ENCODE results near the gene PDE4D. TPM values are rescaled to one million over a fixed set of nuclear protein-coding genes. Genes with fewer than 3 reads are reported as not detected.

Gene PDE4D
- total RNA-seq, 1 donor from 2014 or later, result 44.8 TPM

DNA sequence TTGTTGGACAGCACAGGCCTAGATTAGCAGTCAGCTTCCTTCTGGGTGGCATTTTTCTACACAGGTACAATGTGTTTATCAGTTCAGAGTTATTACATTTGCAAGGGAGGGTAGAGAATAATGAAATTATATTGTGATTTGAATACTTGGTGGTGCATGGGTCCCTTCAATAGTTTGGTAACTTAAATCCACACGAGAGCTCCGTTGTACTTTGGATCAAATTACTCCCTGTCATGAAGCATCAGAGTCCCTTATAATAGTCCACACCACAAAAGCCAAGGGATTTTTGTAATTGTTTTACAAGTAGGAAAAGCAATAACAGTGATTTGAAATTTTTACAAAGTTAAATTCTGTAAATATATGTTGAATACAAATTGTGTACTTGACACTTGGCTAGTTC is 552.4 kb downstream of the PDE4D start:
- no peak overlapping the region for H3K27ac ChIP-seq
- no peak for DNase-seq (ENCODE audit: low spot score in 2 of 2)
- no peak overlapping the region for H3K4me3 ChIP-seq
- no peaks in the 10 kb centered on the region for H3K27me3 ChIP-seq
- intact Hi-C loops (cut with DNase I), result no loop called here
- no peaks in the 10 kb centered on the region for H3K36me3 ChIP-seq
- no peaks in the 10 kb centered on the region for H3K9me3 ChIP-seq
- H3K4me1 ChIP-seq, result no peaks in the 10 kb centered on the region
- TF ChIP-seq, protein P1, sequence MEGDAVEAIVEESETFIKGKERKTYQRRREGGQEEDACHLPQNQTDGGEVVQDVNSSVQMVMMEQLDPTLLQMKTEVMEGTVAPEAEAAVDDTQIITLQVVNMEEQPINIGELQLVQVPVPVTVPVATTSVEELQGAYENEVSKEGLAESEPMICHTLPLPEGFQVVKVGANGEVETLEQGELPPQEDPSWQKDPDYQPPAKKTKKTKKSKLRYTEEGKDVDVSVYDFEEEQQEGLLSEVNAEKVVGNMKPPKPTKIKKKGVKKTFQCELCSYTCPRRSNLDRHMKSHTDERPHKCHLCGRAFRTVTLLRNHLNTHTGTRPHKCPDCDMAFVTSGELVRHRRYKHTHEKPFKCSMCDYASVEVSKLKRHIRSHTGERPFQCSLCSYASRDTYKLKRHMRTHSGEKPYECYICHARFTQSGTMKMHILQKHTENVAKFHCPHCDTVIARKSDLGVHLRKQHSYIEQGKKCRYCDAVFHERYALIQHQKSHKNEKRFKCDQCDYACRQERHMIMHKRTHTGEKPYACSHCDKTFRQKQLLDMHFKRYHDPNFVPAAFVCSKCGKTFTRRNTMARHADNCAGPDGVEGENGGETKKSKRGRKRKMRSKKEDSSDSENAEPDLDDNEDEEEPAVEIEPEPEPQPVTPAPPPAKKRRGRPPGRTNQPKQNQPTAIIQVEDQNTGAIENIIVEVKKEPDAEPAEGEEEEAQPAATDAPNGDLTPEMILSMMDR (IDR thresholded peaks at IDR 0.05), result no peak

DNA sequence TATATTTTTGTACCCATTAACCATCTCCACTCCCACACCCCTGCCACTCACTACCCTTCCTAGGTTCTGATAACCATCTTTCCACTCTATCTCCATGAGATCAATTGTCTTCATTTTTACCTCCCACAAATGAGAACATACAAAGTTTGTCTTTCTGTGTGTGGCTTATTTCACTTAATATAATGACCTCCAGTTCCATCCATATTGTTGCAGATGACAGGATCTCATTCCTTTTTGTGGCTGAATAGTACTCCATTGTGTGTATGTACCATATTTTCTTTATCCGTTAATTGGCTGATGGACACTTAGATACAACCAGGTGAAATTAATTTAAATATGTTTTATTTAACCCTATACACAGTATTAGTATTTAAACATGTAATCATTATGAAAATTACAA is 552.9 kb downstream of the PDE4D start:
- intact Hi-C loops (cut with DNase I), result no loop called here
- DNase-seq (ENCODE audit: low spot score in 2 of 2), result no peak
- Histone ChIP-seq H3K27ac (no peak overlapping the region), H3K27me3 (no peaks in the 10 kb centered on the region), H3K9me3 (no peaks in the 10 kb centered on the region), H3K4me1 (no peaks in the 10 kb centered on the region), H3K36me3 (no peaks in the 10 kb centered on the region), H3K4me3 (no peak overlapping the region)
- TF ChIP-seq, protein P1 (IDR thresholded peaks at IDR 0.05), result no peak

DNA sequence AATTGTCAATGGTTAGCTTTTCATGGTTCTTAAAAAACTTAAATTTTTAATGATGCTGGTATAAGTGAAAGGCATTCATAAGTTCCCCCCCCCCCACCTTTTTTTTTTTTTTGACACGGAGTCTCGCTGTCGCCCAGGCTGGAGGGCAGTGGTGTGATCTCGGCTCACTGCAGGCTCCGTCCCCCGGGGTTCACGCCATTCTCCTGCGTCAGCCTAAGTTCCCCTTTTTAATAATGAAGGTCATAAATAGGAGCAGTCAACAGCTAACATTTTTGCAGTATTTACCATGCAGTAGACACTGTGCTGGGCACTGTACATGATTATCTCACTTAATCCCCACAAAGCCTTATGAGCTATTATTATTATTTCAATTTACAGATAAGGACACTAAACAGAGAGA is 556.3 kb downstream of the PDE4D start:
- no peaks in the 10 kb centered on the region for H3K27me3 ChIP-seq
- H3K4me3 ChIP-seq, result no peak overlapping the region
- H3K36me3 ChIP-seq, result no peaks in the 10 kb centered on the region
- no peaks in the 10 kb centered on the region for H3K4me1 ChIP-seq
- DNase-seq (ENCODE audit: low spot score in 2 of 2), result no peak
- no peaks in the 10 kb centered on the region for H3K9me3 ChIP-seq
- no peak overlapping the region for H3K27ac ChIP-seq
- intact Hi-C loops (cut with DNase I), result no loop called here
- TF ChIP-seq, protein P1 (IDR thresholded peaks at IDR 0.05), result no peak

DNA sequence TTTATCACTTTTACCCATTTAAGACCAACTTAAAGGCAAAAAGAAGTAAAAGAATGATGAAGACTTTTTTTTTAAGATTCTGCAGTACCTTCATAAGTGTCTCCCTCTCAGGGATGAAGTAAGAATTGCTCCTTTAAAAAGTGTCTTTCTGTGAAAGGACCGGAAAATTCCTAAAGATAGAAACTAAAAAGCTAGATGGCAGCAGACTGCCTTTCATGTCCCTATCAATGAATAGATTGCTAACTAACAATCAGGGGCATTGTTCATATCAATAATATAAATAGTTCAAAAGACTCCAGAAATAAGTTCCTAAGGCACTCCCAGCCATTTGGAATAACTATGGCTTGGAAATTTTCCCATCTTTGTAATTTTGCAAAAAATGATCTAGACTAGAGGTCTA is 558.0 kb downstream of the PDE4D start:
- TF ChIP-seq, protein P1 (IDR thresholded peaks at IDR 0.05), result no peak

DNA sequence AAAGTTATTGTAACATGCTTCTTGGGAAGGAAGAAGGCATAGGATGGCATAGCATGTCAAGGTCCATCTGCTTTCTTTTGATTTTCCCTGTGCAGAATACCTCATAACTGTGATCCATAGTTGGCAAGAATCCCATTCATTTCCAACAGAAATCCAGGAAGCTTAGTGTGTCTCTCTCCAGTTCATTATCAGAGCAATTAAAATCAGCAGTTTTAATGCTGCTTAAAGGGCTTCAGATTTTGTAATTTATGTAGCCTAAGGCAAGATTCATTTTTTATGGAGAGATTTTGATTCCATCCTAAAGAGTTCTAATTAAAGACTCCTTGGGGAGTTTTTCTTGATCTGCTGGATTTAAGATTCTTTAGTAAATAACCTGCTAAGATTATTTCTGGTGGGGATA is 560.1 kb downstream of the PDE4D start:
- no peak overlapping the region for H3K27ac ChIP-seq
- no peak for DNase-seq (ENCODE audit: low spot score in 2 of 2)
- no peaks in the 10 kb centered on the region for H3K9me3 ChIP-seq
- TF ChIP-seq, protein P1 (IDR thresholded peaks at IDR 0.05), result no peak
- no peak overlapping the region for H3K4me3 ChIP-seq
- no peaks in the 10 kb centered on the region for H3K4me1 ChIP-seq
- intact Hi-C loops (cut with DNase I), result no loop called here
- no peaks in the 10 kb centered on the region for H3K27me3 ChIP-seq
- H3K36me3 ChIP-seq, result no peaks in the 10 kb centered on the region

More for the DNA sequence above, 558.0 kb downstream of the PDE4D start:
- Histone ChIP-seq H3K27ac (no peak overlapping the region), H3K4me3 (no peak overlapping the region), H3K36me3 (no peaks in the 10 kb centered on the region), H3K4me1 (no peaks in the 10 kb centered on the region), H3K9me3 (no peaks in the 10 kb centered on the region), H3K27me3 (no peaks in the 10 kb centered on the region)
- no peak for DNase-seq (ENCODE audit: low spot score in 2 of 2)
- intact Hi-C loops (cut with DNase I), result no loop called here
